K562 (cell line): Measurements from ENCODE around the gene RCBTB1. TPM values are rescaled to one million over a fixed set of nuclear protein-coding genes. Genes with fewer than 3 reads are reported as not detected.

Source experiments
- ATAC-seq: fragments of 200-7000 bp; cut with Tn5 transposase; 3 replicates; pipeline ENCODE4 v1.9.1; 2020; ENCODE audit warnings: moderate library complexity
- BruUV-seq: library from RNA; stranded (reverse); fragments of 400-500 nt; replicated peaks from 2 replicates; lab custom pipeline; 2021; lab: Mats Ljungman, UMichigan
- CTCF ChIA-PET: fragments of 300-600 bp; formaldehyde crosslinking; extraction: SDS; loops from one replicate; lab custom pipeline; 2021; ENCODE audit warnings: low intra/inter-chr PET ratio; lab: Yijun Ruan, JAX
- POLR2A ChIA-PET: fragments of 300-600, 350-650 bp; sonication (Branson Sonifier 250); formaldehyde crosslinking; extraction: SDS; loops from one replicate; lab custom pipeline; 2021; ENCODE audit warnings: antibody characterized with exemption, inconsistent platforms; lab: Yijun Ruan, JAX
- DNase-seq, 4 experiments: peaks; one replicate each; pipeline versions ENCODE4 v3.0.0 to v3.0.0-alpha.2; 2011 to 2018; ENCODE audit warnings: low spot score in 3 of 4, mixed read lengths in 3 of 4; ENCODE audit errors: extremely low read depth in 1 of 4
- FAIRE-seq: peaks from 2 replicates; lab custom pipeline; 2011; peaks lifted over from hg19 to GRCh38; lab: Jason Lieb, UNC
- H2AFZ ChIP-seq: 2 replicates; pipeline ENCODE4 v1.6.0; 2011; ENCODE audit warnings: low read depth, low read length, control low read depth, inconsistent platforms
- H3K27ac ChIP-seq: fragments of 200-600 bp; 3 replicates; pipeline ENCODE4 v1.8.0; 2011; ENCODE audit warnings: low read depth, mild to moderate bottlenecking, control low read depth, inconsistent platforms, low read length, moderate library complexity, mixed read lengths; ENCODE audit errors: extremely low read depth
- H3K27me3 ChIP-seq, 2 experiments: fragments of 300-600 bp in 1 of 2; 2 replicates in 1 of 2; 3 replicates in 1 of 2; pipeline versions ENCODE4 v1.6.0 to v1.8.0; 2011; ENCODE audit warnings: inconsistent platforms in 2 of 2, low read length in 2 of 2, mild to moderate bottlenecking in 1 of 2, mixed read lengths in 1 of 2, moderate library complexity in 1 of 2; ENCODE audit not compliant: control insufficient read depth in 2 of 2, insufficient read depth in 2 of 2
- H3K36me3 ChIP-seq: fragments of 300-600 bp; 3 replicates; pipeline ENCODE4 v1.8.0; 2011; ENCODE audit warnings: mild to moderate bottlenecking, low read length, inconsistent platforms; ENCODE audit not compliant: control insufficient read depth, insufficient read depth
- H3K4me1 ChIP-seq, 2 experiments: fragments of 200-600 bp in 1 of 2; replicated peaks in 1 of 2; 2 replicates in 1 of 2; 3 replicates in 1 of 2; pipeline versions ENCODE4 v1.5.1 to v1.8.0; 2011; ENCODE audit warnings: inconsistent platforms in 2 of 2, low read length in 2 of 2, mild to moderate bottlenecking in 1 of 2, mixed read lengths in 1 of 2, moderate library complexity in 1 of 2; ENCODE audit not compliant: control insufficient read depth in 2 of 2, insufficient read depth in 2 of 2
- H3K4me2 ChIP-seq: 2 replicates; pipeline ENCODE4 v1.6.1; 2011; ENCODE audit warnings: low read length, control low read depth, inconsistent platforms, mixed read lengths; ENCODE audit not compliant: insufficient read depth
- H3K4me3 ChIP-seq: fragments of 200-600 bp; sonication (generic), shearing (Covaris generic); 2 replicates; pipeline ENCODE4 v1.5.1; 2016; ENCODE audit warnings: control low read depth, inconsistent platforms
- H3K79me2 ChIP-seq: fragments of 200-600 bp; 3 replicates; pipeline ENCODE4 v1.8.0; 2011; ENCODE audit warnings: low read length, inconsistent platforms; ENCODE audit not compliant: control insufficient read depth, insufficient read depth
- H3K9ac ChIP-seq, 2 experiments: 2 replicates each; pipeline versions ENCODE4 v1.6.0 to v1.6.1; 2011; ENCODE audit warnings: low read depth in 2 of 2, low read length in 2 of 2, control low read depth in 1 of 2, inconsistent platforms in 1 of 2, mild to moderate bottlenecking in 1 of 2, mixed read lengths in 1 of 2; ENCODE audit not compliant: insufficient read depth in 1 of 2
- H3K9me1 ChIP-seq: one replicate; pipeline ENCODE4 v1.6.0; 2011; ENCODE audit warnings: inconsistent platforms, mild to moderate bottlenecking, low read length, moderate library complexity; ENCODE audit not compliant: control insufficient read depth, insufficient read depth
- H3K9me3 ChIP-seq: replicated peaks from 2 replicates; pipeline ENCODE4 v1.5.1; 2011; ENCODE audit warnings: low read depth, low read length, inconsistent platforms; ENCODE audit not compliant: control insufficient read depth, insufficient read depth
- H4K20me1 ChIP-seq: replicated peaks from 2 replicates; pipeline ENCODE4 v1.6.1; 2011; ENCODE audit warnings: low read length, inconsistent platforms, mixed read lengths; ENCODE audit not compliant: control insufficient read depth, insufficient read depth
- DEAF1 ChIP-seq: fragments of 450-650 bp; formaldehyde crosslinking; IDR thresholded peaks from 2 replicates; pipeline ENCODE4 v1.4.0; 2020; ENCODE audit warnings: mild to moderate bottlenecking, moderate library complexity
- FOSL1 ChIP-seq: fragments of 200-800 bp; sonication (Bioruptor generic); conservative IDR thresholded peaks from 2 replicates; pipeline ENCODE4 v1.6.1; 2016; ENCODE audit warnings: missing genetic modification characterization, missing compliant biosample characterization
- KDM1A ChIP-seq, 2 experiments: fragments of 450-650 bp; IDR thresholded peaks; 2 replicates each; pipeline ENCODE4 v1.6.1; 2016; ENCODE audit warnings: mild to moderate bottlenecking in 2 of 2
- MEIS2 ChIP-seq: fragments of 450-650 bp; IDR thresholded peaks from 2 replicates; pipeline ENCODE4 v1.6.1; 2014; ENCODE audit warnings: mild to moderate bottlenecking; ENCODE audit not compliant: partially characterized antibody
- MYNN ChIP-seq, 2 experiments: sonication (generic); formaldehyde crosslinking in 1 of 2; IDR thresholded peaks; 2 replicates each; pipeline versions ENCODE4 v1.5.0 to v1.6.1; 2016 to 2020; ENCODE audit warnings: antibody characterized with exemption in 1 of 2, missing genetic modification reagents in 1 of 2
- NCOA6 ChIP-seq: fragments of 450-650 bp; IDR thresholded peaks from 2 replicates; pipeline ENCODE4 v1.6.1; 2017; ENCODE audit warnings: mild to moderate bottlenecking
- SIN3B ChIP-seq: fragments of 450-650 bp; IDR thresholded peaks from 2 replicates; pipeline ENCODE4 v1.6.1; 2017; ENCODE audit warnings: low read depth, mild to moderate bottlenecking, moderate library complexity
- XRCC5 ChIP-seq: fragments of 200-400 bp; formaldehyde crosslinking; IDR thresholded peaks from 2 replicates; pipeline ENCODE4 v1.6.1; 2017; ENCODE audit warnings: low read depth, mild to moderate bottlenecking, low read length
- WGBS: fragments of 100-300 bp; shearing (Covaris generic); methylation state at CpG from one replicate; pipeline ENCODE4 v1.1.6; 2016; ENCODE audit warnings: low coverage, mixed read lengths; ENCODE audit not compliant: insufficient coverage; ENCODE audit errors: missing lambda C conversion rate; 5-methylcytosine and 5-hydroxymethylcytosine counted together
- in situ Hi-C: fragments of 300-500 bp; cut with MboI; formaldehyde crosslinking; loops from 4 replicates; pipeline ENCODE4 v1.15.0; 2018; ENCODE audit warnings: inconsistent platforms, mixed read lengths
- intact Hi-C: fragments of 100-400 bp; cut with micrococcal nuclease; formaldehyde crosslinking; loops from 2 replicates; pipeline ENCODE4 v1.14.2; 2022
- polyA plus RNA-seq, 8 experiments: library from polyadenylated mRNA; depleted of rRNA in 4 of 8; stranded (reverse) in 5 of 8; unstranded in 3 of 8; fragments of >200 nt; fragmentation: Nextera tagmentation in 2 of 8; fragmentation: Illumina TruSeq in 1 of 8; extraction: Ambion mirVana in 2 of 8; extraction: Trizol in 1 of 8; gene quantifications; 2 replicates each; pipeline versions ENCODE4 v1.2.1 to v1.2.3, GENCODE V29; 2011 to 2014; ENCODE audit warnings: inconsistent platforms in 1 of 8, missing spikeins in 1 of 8
- total RNA-seq, 7 experiments: library from RNA; depleted of rRNA in 6 of 7; stranded (reverse); fragments of >200 nt in 6 of 7; fragmentation: Illumina TruSeq in 2 of 7; extraction: Trizol in 2 of 7; gene quantifications; 2 replicates each; pipeline versions ENCODE4 v1.2.1 to v1.2.3, GENCODE V29; 2011 to 2021; ENCODE audit warnings: low replicate concordance in 1 of 7

Gene RCBTB1
- total and polyA plus RNA-seq, 9 of the 15 experiments (the other 6 are each of a cell fraction or from before 2014, with no cell fraction given): 4.0 to 11.3 (median 8.4) TPM

- TF ChIP-seq XRCC5: no peak
- TF ChIP-seq NCOA6: no peak
- peak; percentile 56 for TF ChIP-seq FOSL1 (tag)
- TF ChIP-seq MYNN (IDR thresholded peaks at IDR 0.05): peak; percentile 99
- peak; percentile 85 for TF ChIP-seq MYNN (CRISPR knock-in tag; IDR thresholded peaks at IDR 0.05)
- no peak for TF ChIP-seq KDM1A (IDR thresholded peaks at IDR 0.05)
- TF ChIP-seq, all 486 proteins: peak for 2
Observed at GRCh38 chr13:49499889-49500660, 85.3 kb downstream of the RCBTB1 start (continued).

- Histone ChIP-seq H3K9me1 (no peaks in the 10 kb centered on the region), H3K4me3 (no peak overlapping the region), H3K79me2 (no peaks in the 10 kb centered on the region), H3K4me2 (no peak overlapping the region), H3K9me3 (no peaks in the 10 kb centered on the region), H3K27ac (no peak overlapping the region), H4K20me1 (no peaks in the 10 kb centered on the region), H3K9ac (no peak overlapping the region; a peak in 1 of 4 replicates), H2AFZ (no peak overlapping the region), H3K36me3 (no peaks in the 10 kb centered on the region), H3K4me1 (peaks cover 6 to 12% of the 10 kb centered on the region in 2 experiments; a peak in 4 of 5 replicates), H3K27me3 (no peaks in the 10 kb centered on the region)
- CTCF ChIA-PET: no interaction called here
- TF ChIP-seq MEIS2 (peak; percentile 50), DEAF1 (CRISPR knock-in tag) (no peak), SIN3B (no peak)
- intact Hi-C loops: no loop called here
- in situ Hi-C loops: no loop called here
- BruUV-seq: no TSS peak
- POLR2A ChIA-PET: no interaction called here
- WGBS: 67% methylated on average over 4 of the region's 4 CpGs
- DNase-seq: no peak
- no peak for ATAC-seq
- no peak for FAIRE-seq
Observed at GRCh38 chr13:49498206-49498605, 87.2 kb downstream of the RCBTB1 start.
